TTC549 (cell line): ENCODE measurements around the gene CALD1.

Experiments
- FAIRE-seq: peaks from 2 replicates; lab custom pipeline; 2012; peaks lifted over from hg19 to GRCh38; lab: Jason Lieb, UNC

The CALD1 gene

GRCh38 chr7:134927723-134928122 is 148.3 kb downstream of the CALD1 start:
- no peak for FAIRE-seq

GRCh38 chr7:134928554-134928953 is 149.1 kb downstream of the CALD1 start:
- no peak for FAIRE-seq

- FAIRE-seq: no peak
Observed at GRCh38 chr7:134931487-134931886, 152.1 kb downstream of the CALD1 start.

- no peak for FAIRE-seq
Observed at GRCh38 chr7:134932707-134933370, 153.4 kb downstream of the CALD1 start.

GRCh38 chr7:134933460-134934068 is 154.1 kb downstream of the CALD1 start:
- no peak for FAIRE-seq

GRCh38 chr7:134935701-134936100 is 156.3 kb downstream of the CALD1 start:
- FAIRE-seq: no peak

GRCh38 chr7:134936893-134937510 is 157.6 kb downstream of the CALD1 start:
- FAIRE-seq: no peak

- FAIRE-seq: no peak
Observed at GRCh38 chr7:134938141-134938540, 158.7 kb downstream of the CALD1 start.

- FAIRE-seq: no peak
Observed at GRCh38 chr7:134939136-134939535, 159.7 kb downstream of the CALD1 start.

- no peak for FAIRE-seq
Observed at GRCh38 chr7:134940729-134941128, 161.3 kb downstream of the CALD1 start.

- FAIRE-seq: no peak
Observed at GRCh38 chr7:134941185-134941900, 161.9 kb downstream of the CALD1 start.

GRCh38 chr7:134941952-134942351 is 162.5 kb downstream of the CALD1 start:
- no peak for FAIRE-seq

- FAIRE-seq: no peak
Observed at GRCh38 chr7:134942690-134943466, 163.4 kb downstream of the CALD1 start.

GRCh38 chr7:134943785-134944400 is 164.5 kb downstream of the CALD1 start:
- FAIRE-seq: no peak

GRCh38 chr7:134945691-134946090 is 166.3 kb downstream of the CALD1 start:
- no peak for FAIRE-seq

GRCh38 chr7:134946260-134946659 is 166.8 kb downstream of the CALD1 start:
- FAIRE-seq: no peak

GRCh38 chr7:134947329-134947728 is 167.9 kb downstream of the CALD1 start:
- no peak for FAIRE-seq

- FAIRE-seq: no peak
Observed at GRCh38 chr7:134947831-134948230, 168.4 kb downstream of the CALD1 start.

GRCh38 chr7:134948246-134948645 is 168.8 kb downstream of the CALD1 start:
- no peak for FAIRE-seq

GRCh38 chr7:134948736-134949135 is 169.3 kb downstream of the CALD1 start:
- no peak for FAIRE-seq

GRCh38 chr7:134949171-134949570 is 169.7 kb downstream of the CALD1 start:
- no peak for FAIRE-seq
